Liver (tissue), 3 donors: Measurements from ENCODE around the gene GRIP2.

Experiments used
- EGR1 ChIP-seq, 2 donors: IDR thresholded peaks; 2 replicates each; pipeline ENCODE4 v1.6.1; 2016 to 2018; ENCODE audit warnings: antibody characterized with exemption in 2 of 2, low read depth in 2 of 2
- GABPA ChIP-seq, 2 donors: IDR thresholded peaks in 1 of 2; conservative IDR thresholded peaks in 1 of 2; 2 replicates each; pipeline ENCODE4 v1.6.1; 2016; ENCODE audit warnings: antibody characterized with exemption in 2 of 2, mild to moderate bottlenecking in 1 of 2, moderate library complexity in 1 of 2
- JUND ChIP-seq, 2 donors: IDR thresholded peaks; 2 replicates each; pipeline ENCODE4 v1.6.1; 2016; ENCODE audit warnings: antibody characterized with exemption in 2 of 2
- NR2F2 ChIP-seq: IDR thresholded peaks from 2 replicates; pipeline ENCODE4 v1.6.1; 2016; ENCODE audit warnings: antibody characterized with exemption
- RAD21 ChIP-seq, 2 donors: IDR thresholded peaks; 2 replicates each; pipeline ENCODE4 v1.6.1; 2016; ENCODE audit warnings: antibody characterized with exemption in 2 of 2, mild to moderate bottlenecking in 2 of 2
- SP1 ChIP-seq: IDR thresholded peaks from 2 replicates; pipeline ENCODE4 v1.6.1; 2018; ENCODE audit warnings: antibody characterized with exemption, mild to moderate bottlenecking
- TAF1 ChIP-seq: conservative IDR thresholded peaks from 2 replicates; pipeline ENCODE4 v1.6.1; 2016; ENCODE audit warnings: antibody characterized with exemption, mild to moderate bottlenecking
- YY1 ChIP-seq: IDR thresholded peaks from 2 replicates; pipeline ENCODE4 v1.6.1; 2016; ENCODE audit warnings: antibody characterized with exemption, mild to moderate bottlenecking
- TF ChIP-seq, protein P1 (sequence below): fragments of 150-350 bp; IDR thresholded peaks from 2 replicates; pipeline ENCODE4 v1.5.1; 2017; ENCODE audit warnings: improper control_type of control experiment, low read depth, low read length; ENCODE audit not compliant: missing input control
- TF ChIP-seq, protein P2 (sequence below): IDR thresholded peaks from 2 replicates; pipeline ENCODE4 v1.6.1; 2016; ENCODE audit warnings: antibody characterized with exemption
- TF ChIP-seq, protein P3 (sequence below): IDR thresholded peaks from 2 replicates; pipeline ENCODE4 v1.6.1; 2016; ENCODE audit warnings: antibody characterized with exemption, mild to moderate bottlenecking
- TF ChIP-seq, protein P4 (sequence below): IDR thresholded peaks from 2 replicates; pipeline ENCODE4 v1.6.1; 2016; ENCODE audit warnings: antibody characterized with exemption
- TF ChIP-seq, protein P5 (sequence below): IDR thresholded peaks from 2 replicates; pipeline ENCODE4 v1.6.1; 2016; ENCODE audit warnings: antibody characterized with exemption
- donor health status: healthy.
- donor health status: healthy.

DNA sequence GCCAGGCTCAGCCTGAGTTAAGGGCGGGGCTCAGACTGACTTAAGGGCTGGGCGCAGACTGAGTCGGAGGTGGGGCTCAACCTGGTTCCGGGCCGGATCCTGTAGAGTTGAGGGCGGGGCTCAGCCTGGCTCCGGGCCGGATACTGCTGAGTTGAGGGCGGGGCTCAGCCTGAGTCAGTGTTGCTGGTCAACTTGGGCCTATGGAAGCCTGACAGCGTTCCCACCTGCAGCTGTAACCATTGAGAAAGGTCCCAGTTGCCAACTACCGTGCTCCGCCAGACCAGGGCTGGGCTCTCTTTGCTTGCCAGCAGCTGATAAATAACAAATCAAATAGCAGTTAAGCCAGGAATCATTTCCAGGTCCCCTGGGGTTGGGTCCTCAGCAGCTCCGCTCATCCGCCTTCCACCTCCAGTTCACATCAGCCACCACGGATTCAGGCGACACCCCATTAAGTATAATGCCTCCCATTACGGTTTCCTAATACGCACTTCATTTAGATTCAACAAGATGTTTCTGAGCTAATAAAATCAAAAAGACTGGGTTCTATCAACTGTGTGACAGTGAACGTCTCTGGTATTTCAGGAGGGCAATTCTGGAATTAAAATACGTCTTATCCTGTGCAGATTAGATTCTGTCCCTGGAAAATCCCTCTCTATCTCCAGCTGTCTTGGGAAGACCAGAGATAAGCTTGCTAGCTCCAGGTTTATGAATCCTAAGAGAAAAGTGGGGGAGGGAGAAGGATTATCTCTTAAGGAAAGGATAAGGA lies 7.3 kb downstream of the GRIP2 start:
- no peak for TF ChIP-seq EGR1 (IDR thresholded peaks at IDR 0.05; ENCODE audit: low read depth in 2 of 2)
- no peak for TF ChIP-seq TAF1
- TF ChIP-seq, protein P1, sequence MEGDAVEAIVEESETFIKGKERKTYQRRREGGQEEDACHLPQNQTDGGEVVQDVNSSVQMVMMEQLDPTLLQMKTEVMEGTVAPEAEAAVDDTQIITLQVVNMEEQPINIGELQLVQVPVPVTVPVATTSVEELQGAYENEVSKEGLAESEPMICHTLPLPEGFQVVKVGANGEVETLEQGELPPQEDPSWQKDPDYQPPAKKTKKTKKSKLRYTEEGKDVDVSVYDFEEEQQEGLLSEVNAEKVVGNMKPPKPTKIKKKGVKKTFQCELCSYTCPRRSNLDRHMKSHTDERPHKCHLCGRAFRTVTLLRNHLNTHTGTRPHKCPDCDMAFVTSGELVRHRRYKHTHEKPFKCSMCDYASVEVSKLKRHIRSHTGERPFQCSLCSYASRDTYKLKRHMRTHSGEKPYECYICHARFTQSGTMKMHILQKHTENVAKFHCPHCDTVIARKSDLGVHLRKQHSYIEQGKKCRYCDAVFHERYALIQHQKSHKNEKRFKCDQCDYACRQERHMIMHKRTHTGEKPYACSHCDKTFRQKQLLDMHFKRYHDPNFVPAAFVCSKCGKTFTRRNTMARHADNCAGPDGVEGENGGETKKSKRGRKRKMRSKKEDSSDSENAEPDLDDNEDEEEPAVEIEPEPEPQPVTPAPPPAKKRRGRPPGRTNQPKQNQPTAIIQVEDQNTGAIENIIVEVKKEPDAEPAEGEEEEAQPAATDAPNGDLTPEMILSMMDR, result no peak
- TF ChIP-seq, protein P2, sequence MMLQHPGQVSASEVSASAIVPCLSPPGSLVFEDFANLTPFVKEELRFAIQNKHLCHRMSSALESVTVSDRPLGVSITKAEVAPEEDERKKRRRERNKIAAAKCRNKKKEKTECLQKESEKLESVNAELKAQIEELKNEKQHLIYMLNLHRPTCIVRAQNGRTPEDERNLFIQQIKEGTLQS, result no peak
- no peak for TF ChIP-seq RAD21 (IDR thresholded peaks at IDR 0.05)
- no peak for TF ChIP-seq JUND (IDR thresholded peaks at IDR 0.05)
- TF ChIP-seq, protein P3, sequence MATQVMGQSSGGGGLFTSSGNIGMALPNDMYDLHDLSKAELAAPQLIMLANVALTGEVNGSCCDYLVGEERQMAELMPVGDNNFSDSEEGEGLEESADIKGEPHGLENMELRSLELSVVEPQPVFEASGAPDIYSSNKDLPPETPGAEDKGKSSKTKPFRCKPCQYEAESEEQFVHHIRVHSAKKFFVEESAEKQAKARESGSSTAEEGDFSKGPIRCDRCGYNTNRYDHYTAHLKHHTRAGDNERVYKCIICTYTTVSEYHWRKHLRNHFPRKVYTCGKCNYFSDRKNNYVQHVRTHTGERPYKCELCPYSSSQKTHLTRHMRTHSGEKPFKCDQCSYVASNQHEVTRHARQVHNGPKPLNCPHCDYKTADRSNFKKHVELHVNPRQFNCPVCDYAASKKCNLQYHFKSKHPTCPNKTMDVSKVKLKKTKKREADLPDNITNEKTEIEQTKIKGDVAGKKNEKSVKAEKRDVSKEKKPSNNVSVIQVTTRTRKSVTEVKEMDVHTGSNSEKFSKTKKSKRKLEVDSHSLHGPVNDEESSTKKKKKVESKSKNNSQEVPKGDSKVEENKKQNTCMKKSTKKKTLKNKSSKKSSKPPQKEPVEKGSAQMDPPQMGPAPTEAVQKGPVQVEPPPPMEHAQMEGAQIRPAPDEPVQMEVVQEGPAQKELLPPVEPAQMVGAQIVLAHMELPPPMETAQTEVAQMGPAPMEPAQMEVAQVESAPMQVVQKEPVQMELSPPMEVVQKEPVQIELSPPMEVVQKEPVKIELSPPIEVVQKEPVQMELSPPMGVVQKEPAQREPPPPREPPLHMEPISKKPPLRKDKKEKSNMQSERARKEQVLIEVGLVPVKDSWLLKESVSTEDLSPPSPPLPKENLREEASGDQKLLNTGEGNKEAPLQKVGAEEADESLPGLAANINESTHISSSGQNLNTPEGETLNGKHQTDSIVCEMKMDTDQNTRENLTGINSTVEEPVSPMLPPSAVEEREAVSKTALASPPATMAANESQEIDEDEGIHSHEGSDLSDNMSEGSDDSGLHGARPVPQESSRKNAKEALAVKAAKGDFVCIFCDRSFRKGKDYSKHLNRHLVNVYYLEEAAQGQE, result no peak
- no peak for TF ChIP-seq NR2F2
- TF ChIP-seq SP1, result no peak
- TF ChIP-seq, protein P4, sequence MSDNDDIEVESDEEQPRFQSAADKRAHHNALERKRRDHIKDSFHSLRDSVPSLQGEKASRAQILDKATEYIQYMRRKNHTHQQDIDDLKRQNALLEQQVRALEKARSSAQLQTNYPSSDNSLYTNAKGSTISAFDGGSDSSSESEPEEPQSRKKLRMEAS, result no peak
- TF ChIP-seq YY1, result no peak
- TF ChIP-seq, protein P5, sequence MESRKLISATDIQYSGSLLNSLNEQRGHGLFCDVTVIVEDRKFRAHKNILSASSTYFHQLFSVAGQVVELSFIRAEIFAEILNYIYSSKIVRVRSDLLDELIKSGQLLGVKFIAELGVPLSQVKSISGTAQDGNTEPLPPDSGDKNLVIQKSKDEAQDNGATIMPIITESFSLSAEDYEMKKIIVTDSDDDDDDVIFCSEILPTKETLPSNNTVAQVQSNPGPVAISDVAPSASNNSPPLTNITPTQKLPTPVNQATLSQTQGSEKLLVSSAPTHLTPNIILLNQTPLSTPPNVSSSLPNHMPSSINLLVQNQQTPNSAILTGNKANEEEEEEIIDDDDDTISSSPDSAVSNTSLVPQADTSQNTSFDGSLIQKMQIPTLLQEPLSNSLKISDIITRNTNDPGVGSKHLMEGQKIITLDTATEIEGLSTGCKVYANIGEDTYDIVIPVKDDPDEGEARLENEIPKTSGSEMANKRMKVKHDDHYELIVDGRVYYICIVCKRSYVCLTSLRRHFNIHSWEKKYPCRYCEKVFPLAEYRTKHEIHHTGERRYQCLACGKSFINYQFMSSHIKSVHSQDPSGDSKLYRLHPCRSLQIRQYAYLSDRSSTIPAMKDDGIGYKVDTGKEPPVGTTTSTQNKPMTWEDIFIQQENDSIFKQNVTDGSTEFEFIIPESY, result no peak
- no peak for TF ChIP-seq GABPA (IDR thresholded peaks at IDR 0.05 in 1 of 2, conservative IDR thresholded peaks at IDR 0.05 in 1 of 2)
